Fibroblast of lung (primary cell): ENCODE results near the gene ATRIP. TPM values are rescaled to one million over a fixed set of nuclear protein-coding genes. Genes with fewer than 3 reads are reported as not detected.
A peak's percentile ranks its signal among the peaks of the same experiment; 100 is the strongest.

ENCODE experiments used
- DNase-seq, 2 donors: peaks; one replicate each; pipeline versions ENCODE4 v3.0.0 to v3.0.0-alpha.2; 2010; ENCODE audit warnings: low read depth in 2 of 2
- H2AFZ ChIP-seq: 2 replicates; pipeline ENCODE4 v1.5.1; 2012; ENCODE audit warnings: low read length, control low read depth, inconsistent platforms
- H3K27ac ChIP-seq: 2 replicates; pipeline ENCODE4 v1.5.1; 2011; ENCODE audit warnings: low read length, control low read depth; ENCODE audit not compliant: insufficient read depth
- H3K27me3 ChIP-seq: 2 replicates; pipeline ENCODE4 v1.5.1; 2011; ENCODE audit warnings: mild to moderate bottlenecking, low read length; ENCODE audit not compliant: control insufficient read depth, insufficient read depth
- H3K36me3 ChIP-seq: 2 replicates; pipeline ENCODE4 v1.5.1; 2011; ENCODE audit warnings: low read length; ENCODE audit not compliant: control insufficient read depth, insufficient read depth
- H3K4me1 ChIP-seq: 2 replicates; pipeline ENCODE4 v1.5.1; 2011; ENCODE audit warnings: low read length; ENCODE audit not compliant: control insufficient read depth, insufficient read depth; ENCODE audit errors: extremely low read depth
- H3K4me2 ChIP-seq: 2 replicates; pipeline ENCODE4 v1.5.1; 2011; ENCODE audit warnings: low read length, control low read depth; ENCODE audit not compliant: insufficient read depth; ENCODE audit errors: extremely low read depth
- H3K4me3 ChIP-seq, 4 experiments: fragments of 200-600 bp in 1 of 4; sonication (generic) in 1 of 4; replicated peaks in 1 of 4; 2 replicates each; pipeline ENCODE4 v1.5.1; 2011 to 2016; ENCODE audit warnings: low read length in 4 of 4, low read depth in 3 of 4, mild to moderate bottlenecking in 3 of 4, control low read depth in 2 of 4, inconsistent platforms in 1 of 4, mixed read lengths in 1 of 4; ENCODE audit not compliant: insufficient read depth in 1 of 4; ENCODE audit errors: control extremely low read depth in 1 of 4
- H3K79me2 ChIP-seq: 2 replicates; pipeline ENCODE4 v1.5.1; 2012; ENCODE audit warnings: mild to moderate bottlenecking, low read length, inconsistent platforms; ENCODE audit not compliant: control insufficient read depth, insufficient read depth
- H3K9ac ChIP-seq: 2 replicates; pipeline ENCODE4 v1.5.1; 2011; ENCODE audit warnings: mild to moderate bottlenecking, low read length, control low read depth; ENCODE audit not compliant: insufficient read depth
- H3K9me3 ChIP-seq: 2 replicates; pipeline ENCODE4 v1.5.1; 2012; ENCODE audit warnings: low read depth, low read length; ENCODE audit not compliant: control insufficient read depth, insufficient read depth
- H4K20me1 ChIP-seq: 2 replicates; pipeline ENCODE4 v1.5.1; 2011; ENCODE audit warnings: low read length; ENCODE audit not compliant: control insufficient read depth, insufficient read depth; ENCODE audit errors: extremely low read depth
- EZH2 ChIP-seq: IDR thresholded peaks from 2 replicates; pipeline ENCODE4 v1.5.1; 2012; ENCODE audit warnings: low read length, control low read depth, mild to moderate bottlenecking; ENCODE audit errors: missing control alignments
- polyA plus RNA-seq, 2 donors: library from polyadenylated mRNA; depleted of rRNA in 1 of 2; stranded (reverse) in 1 of 2; unstranded in 1 of 2; fragments of >200 nt; gene quantifications; 2 replicates each; pipeline ENCODE4 v1.2.1, GENCODE V29; 2011 to 2012; ENCODE audit warnings: missing spikeins in 1 of 2
- total RNA-seq: library from RNA; depleted of rRNA; stranded (reverse); fragments of >200 nt; gene quantifications from 2 replicates; pipeline ENCODE4 v1.2.1, GENCODE V29; 2014
- TF ChIP-seq, protein P1 (sequence below), 2 donors: IDR thresholded peaks in 1 of 2; conservative IDR thresholded peaks in 1 of 2; 1 replicate in 1 of 2; 2 replicates in 1 of 2; pipeline ENCODE4 v1.5.1; 2011 to 2012; ENCODE audit warnings: low read length in 2 of 2, control low read depth in 1 of 2, inconsistent platforms in 1 of 2, low read depth in 1 of 2, mild to moderate bottlenecking in 1 of 2

Gene ATRIP
- total and polyA plus RNA-seq, 2 donors (not counting 1 experiment from before 2014, with no cell fraction given), result 3.0 to 5.0 TPM

DNA sequence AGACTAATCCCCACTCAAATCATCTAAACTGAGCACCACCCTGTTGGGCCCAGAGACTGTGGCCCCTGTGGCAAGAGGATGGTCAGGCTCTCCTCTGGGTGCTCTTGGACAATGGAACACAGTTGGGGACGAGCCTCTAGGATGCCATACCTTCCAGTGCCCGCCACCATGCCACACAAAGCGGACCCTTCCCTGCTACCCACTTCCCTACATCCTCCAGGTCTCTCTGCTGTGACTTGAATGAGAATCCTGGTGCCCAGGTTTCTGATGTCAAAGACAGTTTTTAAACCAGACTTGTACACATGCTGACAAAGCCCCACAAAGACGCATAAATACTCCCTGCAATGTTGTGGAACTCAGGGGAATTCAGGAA is 11.3 kb upstream of the ATRIP start:
- no peak overlapping the region for H3K4me2 ChIP-seq
- peaks cover 11% of the 10 kb centered on the region for H3K4me1 ChIP-seq
- no peaks in the 10 kb centered on the region for H3K9me3 ChIP-seq
- no peak overlapping the region for H3K4me3 ChIP-seq
- H3K36me3 ChIP-seq, result peaks cover 7% of the 10 kb centered on the region
- no peak overlapping the region for H2AFZ ChIP-seq
- H3K27ac ChIP-seq, result no peak overlapping the region
- H3K27me3 ChIP-seq, result no peaks in the 10 kb centered on the region
- TF ChIP-seq, protein P1, sequence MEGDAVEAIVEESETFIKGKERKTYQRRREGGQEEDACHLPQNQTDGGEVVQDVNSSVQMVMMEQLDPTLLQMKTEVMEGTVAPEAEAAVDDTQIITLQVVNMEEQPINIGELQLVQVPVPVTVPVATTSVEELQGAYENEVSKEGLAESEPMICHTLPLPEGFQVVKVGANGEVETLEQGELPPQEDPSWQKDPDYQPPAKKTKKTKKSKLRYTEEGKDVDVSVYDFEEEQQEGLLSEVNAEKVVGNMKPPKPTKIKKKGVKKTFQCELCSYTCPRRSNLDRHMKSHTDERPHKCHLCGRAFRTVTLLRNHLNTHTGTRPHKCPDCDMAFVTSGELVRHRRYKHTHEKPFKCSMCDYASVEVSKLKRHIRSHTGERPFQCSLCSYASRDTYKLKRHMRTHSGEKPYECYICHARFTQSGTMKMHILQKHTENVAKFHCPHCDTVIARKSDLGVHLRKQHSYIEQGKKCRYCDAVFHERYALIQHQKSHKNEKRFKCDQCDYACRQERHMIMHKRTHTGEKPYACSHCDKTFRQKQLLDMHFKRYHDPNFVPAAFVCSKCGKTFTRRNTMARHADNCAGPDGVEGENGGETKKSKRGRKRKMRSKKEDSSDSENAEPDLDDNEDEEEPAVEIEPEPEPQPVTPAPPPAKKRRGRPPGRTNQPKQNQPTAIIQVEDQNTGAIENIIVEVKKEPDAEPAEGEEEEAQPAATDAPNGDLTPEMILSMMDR (conservative IDR thresholded peaks at IDR 0.05 in 1 of 2, IDR thresholded peaks at IDR 0.05 in 1 of 2; ENCODE audit: low read depth in 1 of 2, low read length in 2 of 2), result no peak
- TF ChIP-seq EZH2, result no peak
- H3K79me2 ChIP-seq, result peaks cover 3% of the 10 kb centered on the region
- no peak overlapping the region for H3K9ac ChIP-seq
- H4K20me1 ChIP-seq, result no peaks in the 10 kb centered on the region
- DNase-seq, result no peak

DNA sequence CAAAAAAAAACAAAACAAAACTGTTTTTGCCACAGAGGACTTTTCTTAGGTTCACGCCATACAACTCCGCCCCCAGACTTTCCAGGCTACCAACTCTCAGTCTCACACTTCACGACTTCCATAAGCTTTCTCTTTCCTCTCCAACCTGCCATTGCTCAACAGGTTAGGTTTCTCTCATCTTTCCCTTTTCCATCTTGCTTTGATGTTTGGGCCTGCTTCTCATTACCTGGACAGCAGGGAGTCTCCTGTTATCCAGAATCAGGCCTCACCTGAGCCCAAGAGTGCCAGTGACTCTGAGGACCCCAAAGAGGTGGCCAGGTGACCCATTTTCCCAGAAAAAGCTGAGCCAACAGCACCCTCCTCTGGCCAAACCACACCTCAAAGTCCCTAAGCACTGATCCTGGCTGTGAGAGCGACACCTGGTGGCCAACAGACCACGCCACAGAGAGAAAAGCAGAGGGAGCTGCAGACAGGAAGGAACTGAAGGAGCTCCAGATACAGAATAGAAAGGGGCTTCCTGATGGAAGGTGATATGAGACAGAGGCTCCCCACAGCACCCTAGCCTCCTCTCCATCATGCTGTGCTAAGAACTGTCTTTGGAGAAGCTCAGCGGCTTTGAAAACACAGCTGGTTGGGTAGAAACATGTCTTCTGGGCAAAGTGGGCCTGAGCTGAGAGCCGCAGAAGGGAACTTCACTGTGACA is 10.6 kb upstream of the ATRIP start:
- H3K9me3 ChIP-seq, result no peaks in the 10 kb centered on the region
- H2AFZ ChIP-seq, result no peak overlapping the region
- H3K9ac ChIP-seq, result no peak overlapping the region
- peaks cover 7% of the 10 kb centered on the region for H3K36me3 ChIP-seq
- H3K79me2 ChIP-seq, result peaks cover 10% of the 10 kb centered on the region
- H3K4me1 ChIP-seq, result peaks cover 10% of the 10 kb centered on the region
- no peaks in the 10 kb centered on the region for H4K20me1 ChIP-seq
- H3K4me3 ChIP-seq, result no peak overlapping the region
- H3K27ac ChIP-seq, result no peak overlapping the region
- TF ChIP-seq EZH2, result no peak
- TF ChIP-seq, protein P1 (conservative IDR thresholded peaks at IDR 0.05 in 1 of 2, IDR thresholded peaks at IDR 0.05 in 1 of 2; ENCODE audit: low read depth in 1 of 2, low read length in 2 of 2), result peak; percentile 99
- no peak overlapping the region for H3K4me2 ChIP-seq
- DNase-seq, result peak; percentile 65 to 85
- H3K27me3 ChIP-seq, result no peaks in the 10 kb centered on the region

GRCh38 chr3:48436477-48436787 is 10.1 kb upstream of the ATRIP start:
- H3K36me3 ChIP-seq, result peaks cover 7% of the 10 kb centered on the region
- H3K27ac ChIP-seq, result no peak overlapping the region
- no peak overlapping the region for H3K4me3 ChIP-seq
- no peak overlapping the region for H3K4me2 ChIP-seq
- peaks cover 14% of the 10 kb centered on the region for H3K79me2 ChIP-seq
- H4K20me1 ChIP-seq, result peaks cover under 1% of the 10 kb centered on the region
- no peak overlapping the region for H3K9ac ChIP-seq
- H2AFZ ChIP-seq, result no peak overlapping the region
- peaks cover 12% of the 10 kb centered on the region for H3K4me1 ChIP-seq
- H3K9me3 ChIP-seq, result no peaks in the 10 kb centered on the region
- H3K27me3 ChIP-seq, result no peaks in the 10 kb centered on the region
- DNase-seq, result no peak
- no peak for TF ChIP-seq EZH2
- TF ChIP-seq, protein P1 (conservative IDR thresholded peaks at IDR 0.05 in 1 of 2, IDR thresholded peaks at IDR 0.05 in 1 of 2; ENCODE audit: low read depth in 1 of 2, low read length in 2 of 2), result no peak
